NCI-H128 (cell line): Measurements from ENCODE around the gene AEN.

Experiments
- DNase-seq: peaks from one replicate; lab custom pipeline; 2025; ENCODE audit not compliant: unreplicated experiment; lab: John Stamatoyannopoulos, UW

Gene AEN, protein sequence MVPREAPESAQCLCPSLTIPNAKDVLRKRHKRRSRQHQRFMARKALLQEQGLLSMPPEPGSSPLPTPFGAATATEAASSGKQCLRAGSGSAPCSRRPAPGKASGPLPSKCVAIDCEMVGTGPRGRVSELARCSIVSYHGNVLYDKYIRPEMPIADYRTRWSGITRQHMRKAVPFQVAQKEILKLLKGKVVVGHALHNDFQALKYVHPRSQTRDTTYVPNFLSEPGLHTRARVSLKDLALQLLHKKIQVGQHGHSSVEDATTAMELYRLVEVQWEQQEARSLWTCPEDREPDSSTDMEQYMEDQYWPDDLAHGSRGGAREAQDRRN

DNA sequence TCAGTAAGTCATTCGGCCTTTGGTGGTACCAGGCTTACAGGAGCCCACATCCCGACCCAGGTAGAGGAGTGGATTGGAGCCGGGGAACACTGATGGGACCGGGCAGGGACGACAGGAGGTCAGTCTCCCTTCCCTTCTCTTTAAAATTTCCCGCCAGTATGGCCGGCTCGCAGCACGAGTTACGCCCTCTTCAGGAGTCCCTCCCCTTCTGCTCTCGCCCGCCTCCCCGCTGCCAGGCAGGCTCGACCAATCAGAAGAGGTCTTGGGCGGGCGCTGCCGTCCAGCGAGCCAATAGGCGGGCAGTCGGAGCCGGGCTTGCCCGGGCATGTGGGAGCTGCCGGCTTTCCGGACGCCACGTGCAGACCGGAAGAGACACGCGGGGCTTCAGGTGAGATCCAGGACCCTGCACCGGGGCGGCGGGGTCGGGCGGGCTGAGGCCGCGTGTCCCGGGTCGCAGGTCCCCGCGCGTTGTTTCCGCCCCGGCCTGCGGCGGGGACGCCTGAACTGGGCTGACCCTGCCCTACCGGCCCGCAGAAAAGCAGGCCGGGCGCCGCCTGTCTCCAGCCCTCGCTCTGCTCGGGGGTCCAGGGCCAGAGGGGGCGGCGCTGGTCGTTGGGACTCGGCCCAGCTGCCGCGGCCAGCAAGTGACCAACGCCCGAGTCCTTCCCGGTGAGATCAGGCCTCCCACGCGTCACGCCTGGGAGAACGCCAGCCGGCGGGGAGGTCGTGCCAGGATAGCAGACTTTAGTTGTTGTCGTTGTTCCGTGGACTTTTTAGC, at the start of gene AEN:
Gene AEN, plus strand, starts transcription at position 346 of the 778 bp plus-strand sequence. CDS start 4,870 bp downstream, outside the sequence.
- peak; percentile 84 for DNase-seq

DNA sequence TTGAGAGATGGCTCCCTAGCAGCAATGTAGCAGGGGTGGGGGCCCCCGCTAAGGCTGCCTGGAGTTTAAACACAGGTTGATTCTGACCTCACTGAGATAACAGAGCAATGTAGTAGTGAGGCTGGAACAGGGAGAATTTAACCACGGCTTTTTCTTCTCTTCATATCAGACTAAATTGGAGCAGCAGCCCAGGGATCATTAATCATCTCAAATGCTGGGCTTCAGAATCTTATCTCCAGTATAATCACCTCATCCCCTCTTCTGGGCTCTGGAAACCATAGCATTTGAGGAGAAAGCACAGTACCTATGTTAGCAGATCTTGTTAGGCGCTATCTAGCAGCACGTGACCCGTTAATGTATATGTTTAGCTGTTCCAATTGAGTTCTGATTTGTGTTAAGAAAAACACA, 49.3 kb upstream of the AEN start:
- DNase-seq, result no peak

DNA sequence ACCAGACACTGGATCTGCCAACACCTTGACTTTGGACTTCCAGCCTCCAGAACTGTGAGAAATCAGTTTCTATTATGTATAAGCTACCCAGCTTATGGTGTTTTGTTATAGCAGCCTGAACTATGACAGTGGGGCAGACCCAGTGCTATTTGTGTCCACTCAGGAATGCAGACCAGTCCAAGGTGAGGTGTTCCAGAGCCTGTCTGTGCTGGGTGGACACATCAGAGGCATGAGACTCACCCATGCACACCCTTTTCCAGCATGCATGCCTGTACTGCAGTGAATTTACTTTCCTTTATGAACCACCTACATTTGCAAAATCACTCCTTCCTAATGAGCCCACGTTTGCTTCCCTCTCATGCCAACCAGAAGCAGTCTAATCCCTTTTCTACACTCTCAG, 47.1 kb upstream of the AEN start:
- no peak for DNase-seq

DNA sequence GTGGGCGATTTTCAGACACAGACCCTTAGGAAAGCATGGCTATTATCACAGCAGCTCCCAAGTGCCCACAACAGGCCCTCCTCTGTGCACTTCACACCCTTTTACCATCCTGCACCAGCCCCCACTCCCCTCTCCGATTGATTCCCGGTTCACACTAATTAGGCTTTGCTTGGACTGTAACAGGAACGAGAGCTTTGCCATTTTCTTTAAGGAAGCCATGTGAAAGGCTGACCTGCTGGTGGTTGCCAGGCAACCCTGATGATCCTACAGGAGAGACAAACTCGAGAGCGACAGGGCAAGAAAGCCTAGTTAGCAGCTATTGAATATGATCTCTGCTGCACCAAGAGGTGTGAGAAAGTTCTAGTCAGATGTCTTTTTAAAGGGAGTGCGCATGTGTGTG, 46.5 kb upstream of the AEN start:
- peak; percentile 27 for DNase-seq

DNA sequence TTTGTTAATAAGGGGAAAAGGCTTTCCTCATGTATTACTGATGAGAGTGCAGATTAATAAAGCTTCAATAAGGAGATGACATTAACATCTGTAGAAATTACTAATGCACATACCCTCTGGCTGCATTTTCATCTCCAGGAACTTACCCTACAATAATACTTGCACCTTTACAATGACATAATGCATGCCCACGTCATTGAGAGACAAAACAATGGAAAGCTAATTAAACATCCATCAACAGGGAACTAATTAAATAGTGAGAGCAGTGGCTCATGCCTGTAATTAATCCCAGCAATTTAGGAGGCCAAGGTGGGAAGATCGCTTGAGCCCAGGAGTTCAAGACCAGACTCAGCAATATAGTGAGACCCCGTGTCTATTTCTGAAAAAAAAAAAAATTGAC, 41.8 kb upstream of the AEN start:
- DNase-seq, result no peak

DNA sequence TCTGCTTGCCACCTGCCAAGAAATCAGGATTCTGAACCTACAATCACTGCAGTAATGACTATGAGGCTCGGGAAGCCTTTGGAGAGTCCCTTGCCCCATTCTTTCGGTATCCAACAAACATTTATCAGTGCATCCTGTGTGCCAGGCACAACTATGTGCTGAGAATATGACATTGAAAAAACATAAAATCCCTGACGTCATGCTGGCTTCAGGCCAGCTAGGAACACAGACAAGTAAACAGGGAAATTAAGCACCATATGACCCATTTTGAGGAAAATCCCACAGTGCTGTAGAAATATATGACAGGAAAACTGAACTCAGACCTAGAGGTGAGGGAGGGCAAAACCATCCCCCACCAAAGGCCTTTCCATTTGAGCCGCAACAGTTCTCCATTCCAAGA, 40.6 kb upstream of the AEN start:
- DNase-seq, result no peak

DNA sequence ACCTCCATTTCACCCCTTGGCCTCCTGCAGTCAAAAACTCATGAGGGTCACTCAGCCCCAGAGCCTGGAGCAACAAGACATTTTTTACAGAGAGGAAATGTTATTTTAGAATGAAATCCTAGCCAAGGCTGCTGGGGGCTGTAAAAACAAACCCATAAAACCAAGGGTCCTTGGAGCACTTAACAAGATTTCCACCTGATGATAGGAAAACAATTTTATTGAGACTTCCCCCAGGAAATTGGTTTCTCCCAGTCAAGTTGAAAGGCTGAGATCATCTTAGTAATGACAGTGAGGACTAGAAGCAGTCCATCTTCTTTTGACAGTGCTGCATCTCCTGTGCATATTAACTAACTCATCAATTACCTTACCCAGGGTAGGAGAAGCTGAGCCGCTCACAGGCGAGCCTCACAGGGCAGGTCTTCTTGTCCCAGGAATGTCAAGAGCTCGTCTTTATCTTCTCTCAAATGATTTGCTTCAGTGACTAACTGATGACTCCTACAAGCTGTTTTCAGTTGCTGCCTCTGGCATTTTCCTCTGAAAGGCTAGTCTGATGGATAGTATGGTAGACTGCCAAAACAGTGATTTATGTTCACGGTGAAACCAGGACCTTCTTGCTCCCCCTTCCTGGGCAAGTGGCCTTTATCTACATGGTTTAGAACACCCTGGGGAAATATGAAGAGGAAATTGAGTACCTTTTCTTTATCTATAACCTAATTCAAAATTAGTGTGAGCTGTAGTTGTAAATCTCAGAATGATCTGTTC, 34.6 kb upstream of the AEN start:
- DNase-seq, result no peak

DNA sequence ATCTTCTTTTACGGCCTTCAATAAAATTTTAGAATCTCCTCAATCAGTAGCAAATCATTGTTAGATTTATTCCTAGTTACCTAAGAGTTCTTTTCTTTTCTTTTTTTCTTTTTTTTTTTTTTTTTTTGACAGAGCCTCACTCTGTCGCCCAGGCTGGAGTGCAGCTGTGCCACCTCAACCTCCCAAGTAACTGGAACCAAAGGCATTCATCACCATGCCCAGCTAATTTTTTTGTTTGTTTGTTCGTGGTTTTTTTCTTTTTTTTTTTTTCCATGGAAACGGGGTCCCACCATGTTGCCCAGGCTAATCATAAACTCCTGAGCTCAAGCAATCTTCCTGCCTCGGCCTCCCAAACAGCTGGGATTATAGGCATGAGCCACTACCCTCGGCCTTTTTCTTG, 30.4 kb upstream of the AEN start:
- DNase-seq, result no peak

DNA sequence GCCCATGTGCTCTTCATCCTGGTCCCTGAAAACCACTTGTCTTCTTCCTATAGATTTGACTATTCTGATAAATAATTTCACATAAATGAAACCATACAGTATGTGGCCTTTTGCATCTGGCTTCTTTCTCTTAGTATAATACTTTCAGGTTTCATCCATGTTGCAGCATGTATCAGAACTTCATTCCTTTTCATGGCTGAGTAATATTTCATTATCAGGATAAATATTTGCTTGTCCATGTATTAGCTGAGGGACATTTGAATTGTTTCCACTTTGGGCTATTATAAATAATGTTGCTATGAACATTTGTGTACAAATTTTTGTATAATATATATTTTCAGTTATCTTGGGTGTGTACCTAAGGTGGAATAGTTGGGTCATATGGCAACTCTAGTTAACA, 29.8 kb upstream of the AEN start:
- DNase-seq, result no peak

DNA sequence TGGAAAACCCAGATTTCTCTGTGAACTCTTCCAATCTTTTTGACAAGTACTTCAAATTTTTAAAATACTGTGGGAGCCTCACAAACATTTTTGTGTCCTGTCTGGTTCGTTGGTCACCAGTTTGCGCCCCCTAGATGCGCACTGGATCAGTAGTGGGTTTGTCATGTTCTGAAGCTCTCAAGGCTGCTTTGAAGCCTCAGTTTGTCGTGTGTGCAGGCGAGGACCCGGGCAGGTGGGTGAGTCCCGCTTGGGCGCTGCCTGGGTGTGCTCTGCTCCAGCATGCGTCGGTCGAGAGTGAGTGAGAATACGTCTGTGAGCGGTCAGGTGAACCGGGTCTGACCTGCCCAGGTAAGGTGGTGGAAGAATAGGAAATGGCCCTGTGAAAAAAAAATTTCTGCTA, 17.3 kb upstream of the AEN start:
- no peak for DNase-seq

DNA sequence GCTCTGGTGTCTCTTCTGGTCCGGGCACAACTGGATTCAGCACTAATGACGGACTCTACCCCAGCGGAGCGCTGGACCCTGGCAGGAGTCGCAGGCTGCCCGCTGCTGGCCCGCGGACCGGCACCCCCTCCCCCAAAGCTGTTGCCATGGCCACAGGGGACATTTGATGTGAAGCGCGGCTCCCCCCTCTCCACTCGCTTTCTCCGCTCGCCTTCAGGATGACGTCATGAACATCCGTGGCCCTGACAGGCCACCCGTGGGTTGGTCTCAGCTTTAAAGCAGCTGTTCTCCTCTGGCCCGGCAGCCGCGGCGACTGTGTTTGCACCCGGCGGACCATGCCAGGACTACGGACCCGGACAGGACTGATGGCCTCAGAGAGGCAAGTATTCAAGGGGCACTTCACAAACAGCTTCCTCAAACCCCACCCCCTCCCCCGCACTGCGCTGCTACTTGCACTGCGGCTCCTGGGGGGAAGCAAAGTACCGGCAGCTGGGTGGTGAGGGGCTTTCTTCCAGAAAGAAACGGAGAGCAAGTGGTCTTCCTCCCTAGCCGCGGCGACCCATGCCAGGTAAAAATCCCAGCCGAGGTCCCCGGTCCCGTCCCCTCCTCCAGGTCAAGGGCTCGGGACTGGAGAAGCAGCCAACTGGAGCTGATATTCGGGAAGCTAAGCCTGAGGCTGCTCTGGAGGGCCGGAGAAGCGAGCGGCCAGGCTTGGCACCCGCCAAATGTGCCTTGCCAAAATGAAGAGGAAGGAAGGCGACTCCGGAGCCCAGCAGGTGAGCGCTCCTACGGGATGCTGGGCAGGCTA, 16.6 kb upstream of the AEN start:
- no peak for DNase-seq

DNA sequence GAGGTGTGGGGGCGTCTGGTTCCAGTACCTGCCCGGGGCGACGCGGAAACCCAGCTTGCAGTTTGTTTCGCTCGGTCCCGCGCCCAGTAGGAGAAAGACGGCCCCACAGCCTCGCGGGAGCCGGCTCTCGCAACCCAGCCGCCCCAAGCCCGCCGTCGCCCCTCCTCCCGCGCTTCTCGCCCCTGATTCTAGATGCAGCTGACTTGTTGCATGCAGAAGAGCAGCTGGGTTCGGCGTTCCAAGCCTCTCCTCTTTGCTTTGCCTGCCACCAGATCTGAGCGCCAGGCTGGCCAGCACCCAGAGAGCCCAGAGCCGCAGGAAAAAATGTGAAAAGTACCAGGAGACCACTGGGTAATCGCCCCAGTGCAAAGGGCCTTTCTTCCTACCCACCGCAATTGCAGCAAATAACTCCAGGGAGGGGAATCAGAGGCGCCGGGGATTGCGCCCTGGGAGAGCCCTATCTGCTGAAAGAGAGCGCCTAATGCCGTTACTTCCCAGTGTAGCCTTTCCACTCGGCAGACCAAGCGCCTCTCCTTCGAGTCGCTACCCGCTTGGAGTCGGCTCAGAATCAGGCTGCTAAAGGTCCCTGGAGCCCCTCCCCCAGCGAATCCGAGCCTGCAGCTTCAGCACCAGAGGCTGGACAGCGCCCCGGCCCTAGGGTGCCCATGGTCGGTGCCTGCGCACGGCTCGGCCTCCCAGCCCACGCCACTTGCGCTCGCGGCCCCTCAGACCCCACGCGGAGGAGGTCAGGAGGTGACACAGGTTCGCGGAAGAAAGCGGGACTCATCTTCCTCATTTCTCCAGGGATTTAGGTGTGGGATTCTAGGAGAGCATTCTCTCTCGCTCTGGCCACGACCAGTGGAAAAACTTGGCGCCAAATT, 15.7 kb upstream of the AEN start:
- DNase-seq, result no peak

DNA sequence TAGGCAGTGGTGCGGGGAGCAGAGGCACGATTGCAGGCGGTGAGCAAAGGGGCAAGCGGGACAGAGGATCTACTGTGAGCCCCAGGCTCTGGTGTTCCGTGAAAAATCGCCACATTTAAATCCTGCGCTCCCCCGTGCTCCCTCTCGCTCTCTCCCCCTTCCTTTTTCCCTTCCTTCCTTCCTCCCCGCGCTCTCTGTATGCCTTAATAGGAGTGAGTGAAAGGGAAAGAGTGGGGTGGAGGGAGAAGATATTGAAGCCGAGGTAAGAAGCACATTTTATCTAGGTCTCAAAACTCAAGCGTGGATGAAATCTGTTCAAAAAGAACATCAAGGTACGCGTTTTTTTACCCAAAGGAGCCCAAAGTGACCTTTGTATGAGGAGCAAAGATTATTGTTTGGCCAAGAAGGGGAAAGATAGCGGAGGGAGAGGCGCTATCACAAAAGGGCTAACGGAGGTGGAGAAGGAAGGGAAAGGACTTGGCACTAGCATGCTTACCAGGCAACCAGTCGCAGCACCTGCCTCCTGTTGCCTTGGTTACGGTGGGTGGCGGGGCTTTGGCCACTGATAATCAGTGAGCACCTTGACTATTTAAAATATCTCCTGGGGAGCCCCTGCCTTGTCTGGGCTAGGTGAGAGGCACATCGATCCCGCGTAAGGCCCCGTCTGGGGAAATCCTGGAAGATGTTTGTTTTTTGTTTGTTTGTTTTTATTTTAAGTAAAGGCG, 14.9 kb upstream of the AEN start:
- no peak for DNase-seq

DNA sequence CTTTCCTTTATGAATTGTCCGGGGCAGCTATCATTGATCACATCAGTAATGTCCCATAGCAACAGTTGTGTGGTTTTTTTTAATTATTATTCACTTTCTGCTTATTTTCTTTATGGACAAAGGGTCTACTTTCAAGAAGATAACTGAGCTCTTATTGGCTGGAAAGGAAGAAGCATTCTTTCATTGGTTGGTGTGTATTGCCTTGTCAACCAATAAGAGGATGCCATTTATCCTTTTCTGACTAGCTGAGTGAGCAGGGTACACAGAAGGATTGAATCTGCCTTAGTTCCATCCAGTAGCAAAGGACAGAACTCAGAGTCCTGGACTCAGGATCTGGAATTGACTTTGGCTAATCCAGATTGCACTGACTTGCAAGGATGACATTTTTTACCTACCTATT, 13.2 kb upstream of the AEN start:
- no peak for DNase-seq

DNA sequence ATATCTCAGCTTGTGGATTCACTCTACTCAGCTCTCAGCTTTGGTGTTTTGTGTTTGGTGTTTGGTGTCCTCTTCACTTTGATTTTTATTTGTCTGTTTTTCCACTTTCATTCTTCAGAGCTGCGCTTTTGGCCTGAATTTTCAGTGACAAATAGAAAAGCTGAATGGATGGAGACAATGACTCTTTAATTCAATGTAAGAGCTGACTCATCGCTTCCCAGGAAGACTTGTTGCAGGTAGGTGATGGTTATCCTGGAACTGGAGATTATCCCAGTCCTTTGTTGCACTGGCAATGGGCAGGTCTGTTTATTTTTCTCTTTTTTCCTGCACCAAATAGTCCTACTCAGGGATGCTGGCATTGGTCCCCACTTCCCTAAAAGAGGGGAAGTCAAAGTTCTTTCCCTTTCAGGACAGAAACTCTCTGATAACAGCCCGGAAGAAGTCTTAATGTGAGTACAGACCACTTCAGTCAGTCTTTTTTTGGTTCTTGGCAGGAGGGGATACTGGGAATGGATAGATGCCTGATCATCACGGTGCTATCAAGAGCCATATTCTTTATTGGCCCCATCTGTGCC, 12.4 kb upstream of the AEN start:
- no peak for DNase-seq

DNA sequence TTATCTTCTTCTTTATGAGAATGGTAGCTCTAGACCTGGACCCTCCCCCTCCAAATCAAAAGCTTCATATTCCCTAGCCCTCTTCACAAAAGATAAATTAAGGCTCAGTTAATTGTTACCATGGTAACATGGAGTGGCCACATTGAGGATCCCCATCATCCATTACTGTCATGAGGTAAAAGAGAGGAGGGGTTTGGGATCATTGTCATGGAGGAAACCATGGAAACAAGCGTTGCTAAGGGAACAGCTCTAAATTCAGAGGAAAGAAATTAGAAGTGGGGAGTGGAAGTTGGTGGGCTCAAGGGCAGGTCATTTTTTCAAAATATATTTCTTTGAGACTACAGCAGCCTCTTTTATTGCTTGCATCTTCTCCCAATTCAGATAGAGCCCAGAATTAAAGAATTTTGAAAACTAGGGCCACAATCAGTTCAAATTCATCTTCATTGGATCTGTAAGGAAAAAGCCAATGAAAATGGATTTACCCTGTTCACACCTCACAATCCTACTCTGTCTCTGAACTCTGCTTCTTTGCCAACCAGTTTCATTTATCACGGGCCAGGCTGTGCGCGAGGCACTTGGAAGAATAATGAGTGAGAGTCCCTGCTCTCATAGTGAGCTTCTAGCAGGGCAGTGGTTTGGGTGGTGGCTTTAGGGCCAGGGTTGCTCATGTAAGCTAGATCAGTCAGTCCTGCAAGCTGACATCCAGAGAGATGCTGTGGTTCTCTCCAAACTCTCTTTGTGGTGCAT, 11.6 kb upstream of the AEN start:
- DNase-seq, result no peak

DNA sequence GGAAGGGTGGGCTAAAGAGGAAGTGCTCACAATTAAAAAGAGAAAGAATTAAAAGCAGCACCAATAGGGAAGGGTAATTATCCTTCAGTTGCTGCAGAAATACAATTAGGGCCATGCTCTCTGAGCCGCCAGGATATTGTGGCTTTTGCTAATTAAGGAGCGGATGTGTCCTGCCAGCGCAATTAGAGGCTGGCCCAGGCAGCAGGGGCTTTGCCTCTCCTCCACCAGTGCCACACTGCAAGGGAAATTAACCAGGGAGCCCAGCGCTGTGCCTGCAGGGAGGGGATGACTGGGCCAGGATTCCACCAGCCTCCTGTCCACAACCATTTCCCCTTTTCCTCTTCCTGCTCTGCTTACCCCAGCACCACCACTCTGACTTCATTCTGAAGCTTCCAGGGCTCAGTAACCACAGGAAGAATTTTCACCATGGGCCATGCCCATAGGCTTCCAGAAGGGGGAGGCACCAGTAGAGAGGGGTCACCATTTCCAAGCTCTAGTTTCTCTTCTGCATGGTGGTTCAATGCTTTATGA, 10.4 kb upstream of the AEN start:
- no peak for DNase-seq

DNA sequence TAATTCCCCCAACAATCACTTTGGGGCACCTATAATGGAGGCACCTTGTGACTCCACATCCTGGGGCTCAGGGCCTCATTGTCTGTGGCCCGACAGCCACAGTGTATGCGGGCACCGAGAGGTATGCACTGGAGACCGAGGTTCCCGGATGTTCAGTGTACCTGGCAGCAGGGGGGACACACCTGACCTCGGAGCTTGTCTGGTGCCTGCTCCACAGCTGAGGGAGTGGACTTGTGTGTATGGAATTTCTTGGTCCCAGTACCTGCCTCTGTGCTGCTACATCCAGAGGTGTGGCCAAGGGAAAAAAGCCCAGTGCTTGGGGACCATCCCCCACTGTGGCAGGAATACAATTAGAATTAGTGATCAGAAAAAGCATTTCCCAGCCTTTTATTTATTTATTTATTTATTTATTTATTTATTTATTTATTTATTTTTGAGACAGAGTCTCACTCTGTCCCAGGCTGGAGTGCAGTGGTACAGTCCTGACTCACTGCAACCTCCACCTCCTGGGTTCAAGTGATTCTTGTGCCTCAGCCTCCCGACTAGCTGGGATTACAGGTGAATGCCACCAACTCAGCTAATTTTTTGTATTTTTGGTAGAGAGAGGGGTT, 8.8 kb upstream of the AEN start:
- DNase-seq, result no peak
